ENCODE results near the gene SLC9A8. TPM values are rescaled to one million over a fixed set of nuclear protein-coding genes. Genes with fewer than 3 reads are reported as not detected.

Gene SLC9A8
- total RNA-seq, 3 donors from 2014 or later, result 15.9 to 26.9 (median 16.3) TPM

DNA sequence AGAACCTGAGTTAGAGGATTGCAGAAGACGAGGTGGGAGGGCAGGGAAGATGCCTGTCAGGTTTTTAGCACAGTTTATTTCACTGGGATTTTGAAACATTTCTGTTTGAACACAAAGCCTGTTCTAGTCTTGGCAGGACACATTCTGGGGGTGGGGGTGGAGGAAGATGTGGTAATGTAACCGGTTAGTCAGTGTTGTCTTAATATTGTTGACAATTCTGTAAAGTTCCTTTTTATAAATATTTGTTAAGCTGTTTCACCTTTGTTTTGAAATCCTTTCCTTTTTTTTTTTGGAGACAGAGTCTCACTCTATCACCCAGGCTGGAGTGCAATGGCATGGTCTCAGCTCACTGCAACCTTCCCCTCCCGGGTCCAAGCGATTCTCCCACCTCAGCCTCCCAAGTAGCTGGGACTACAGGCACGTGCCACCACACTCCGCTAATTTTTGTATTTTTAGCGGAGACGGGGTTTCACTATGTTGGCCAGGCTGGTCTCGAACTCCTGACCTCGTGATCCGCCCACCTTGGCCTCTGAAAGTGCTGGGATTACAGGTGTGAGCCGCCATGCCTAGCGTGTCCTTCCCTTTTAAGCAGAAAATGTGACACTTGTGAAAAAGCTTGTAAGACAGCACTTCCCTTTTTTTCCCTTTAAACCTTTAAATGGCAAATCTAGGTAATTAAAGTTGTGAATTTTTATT is 20.2 kb downstream of the SLC9A8 start:
- intact Hi-C loops (cut with DNase I, micrococcal nuclease), result no loop called here
- DNase-seq, result no peak

GRCh38 chr20:49833483-49833882 is 20.9 kb downstream of the SLC9A8 start:
- intact Hi-C loops (cut with DNase I, micrococcal nuclease), result no loop called here
- H3K9me3 ChIP-seq, result no peaks in the 10 kb centered on the region
- peaks cover 7% of the 10 kb centered on the region for H3K4me1 ChIP-seq (ENCODE audit: low read depth)
- ATAC-seq (no peak), DNase-seq (no peak)
- no peaks in the 10 kb centered on the region for H3K36me3 ChIP-seq (ENCODE audit: low read depth)
- TF ChIP-seq CTCF (IDR thresholded peaks at IDR 0.05), result no peak
- no peak overlapping the region for H3K4me3 ChIP-seq

More for the DNA sequence above, 20.2 kb downstream of the SLC9A8 start:
- no peaks in the 10 kb centered on the region for H3K9me3 ChIP-seq
- TF ChIP-seq CTCF (IDR thresholded peaks at IDR 0.05), result no peak
- ATAC-seq, result no peak
- no peak overlapping the region for H3K4me3 ChIP-seq
- no peaks in the 10 kb centered on the region for H3K36me3 ChIP-seq (ENCODE audit: low read depth)
- H3K4me1 ChIP-seq (ENCODE audit: low read depth), result peaks cover 7% of the 10 kb centered on the region

DNA sequence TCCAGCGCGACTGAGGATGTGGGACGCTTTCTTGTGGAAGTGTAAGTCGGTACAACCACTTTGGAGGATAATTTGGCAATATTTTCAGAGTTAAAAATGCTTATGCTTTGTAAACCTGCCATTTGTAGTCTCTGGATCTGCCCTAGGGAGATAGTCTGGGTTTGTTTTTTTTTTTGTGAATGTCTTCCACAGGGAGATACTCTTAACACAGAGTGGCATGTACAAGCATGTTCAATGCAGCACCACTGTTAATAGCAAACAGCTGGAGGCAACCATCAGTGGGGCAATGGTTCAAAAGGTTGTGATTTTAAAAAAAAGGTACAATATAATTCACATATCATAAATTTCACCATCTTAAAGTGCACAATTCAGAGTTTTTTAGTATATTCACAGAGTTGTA is 22.4 kb downstream of the SLC9A8 start:
- DNase-seq (no peak), ATAC-seq (no peak)
- intact Hi-C loops (cut with DNase I, micrococcal nuclease), result no loop called here
- TF ChIP-seq CTCF (IDR thresholded peaks at IDR 0.05), result no peak
- Histone ChIP-seq H3K4me3 (no peak overlapping the region), H3K4me1 (ENCODE audit: low read depth) (peaks cover 7% of the 10 kb centered on the region), H3K36me3 (ENCODE audit: low read depth) (no peaks in the 10 kb centered on the region), H3K9me3 (no peaks in the 10 kb centered on the region)

GRCh38 chr20:49838546-49838945 is 25.9 kb downstream of the SLC9A8 start:
- no peak for DNase-seq
- no peaks in the 10 kb centered on the region for H3K36me3 ChIP-seq (ENCODE audit: low read depth)
- no peak for TF ChIP-seq CTCF (IDR thresholded peaks at IDR 0.05)
- no peaks in the 10 kb centered on the region for H3K9me3 ChIP-seq
- intact Hi-C loops (cut with DNase I, micrococcal nuclease), result no loop called here
- peaks cover 7% of the 10 kb centered on the region for H3K4me1 ChIP-seq (ENCODE audit: low read depth)
- no peak for ATAC-seq
- no peak overlapping the region for H3K4me3 ChIP-seq

GRCh38 chr20:49843139-49843538 is 30.5 kb downstream of the SLC9A8 start:
- TF ChIP-seq CTCF (IDR thresholded peaks at IDR 0.05), result no peak
- ATAC-seq (no peak), DNase-seq (no peak)
- Histone ChIP-seq H3K4me3 (no peak overlapping the region), H3K9me3 (no peaks in the 10 kb centered on the region), H3K4me1 (ENCODE audit: low read depth) (no peaks in the 10 kb centered on the region), H3K36me3 (ENCODE audit: low read depth) (no peaks in the 10 kb centered on the region)
- intact Hi-C loops (cut with DNase I, micrococcal nuclease), result loop anchor here in 1 of 2 donors (10.0 kb wide), 1 partner anchor 228 kb away; no protein-coding TSS in a partner anchor
